ENCODE data around the gene CASP3. TPM values are rescaled to one million over a fixed set of nuclear protein-coding genes. Genes with fewer than 3 reads are reported as not detected.

CASP3 gene
- total RNA-seq, 1 donor: 59.4 TPM

DNA sequence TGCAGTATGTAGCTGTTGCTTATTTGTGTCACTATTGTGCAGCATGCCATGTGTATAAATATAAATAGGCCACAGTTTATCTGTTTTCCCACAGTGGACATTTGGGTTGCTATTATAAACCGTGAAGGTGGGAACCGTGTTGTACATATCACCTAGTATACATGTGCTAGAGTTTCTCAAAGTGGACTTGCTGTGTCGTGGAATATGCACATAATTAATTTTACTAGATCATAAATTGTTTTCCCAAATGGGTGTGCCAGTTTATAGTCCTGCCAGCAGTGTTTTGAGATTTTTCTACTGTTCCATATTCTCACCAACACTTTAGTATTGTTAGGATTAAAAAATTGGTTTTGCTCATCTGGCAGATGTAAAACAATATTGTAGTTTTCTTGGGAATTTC is 38.8 kb upstream of the CASP3 start:
- no peak overlapping the region for H3K4me3 ChIP-seq (ENCODE audit: insufficient read depth, low read length)
- DNase-seq (ENCODE audit: insufficient read length, low spot score, missing footprints): no peak
- no peaks in the 10 kb centered on the region for H3K9me3 ChIP-seq (ENCODE audit: low read depth, low read length)
- no peaks in the 10 kb centered on the region for H3K79me2 ChIP-seq (ENCODE audit: insufficient read depth, low read length)
- H3K27ac ChIP-seq (ENCODE audit: low read depth, low read length): peak overlapping the region; percentile 61
- H3K4me1 ChIP-seq (ENCODE audit: insufficient read depth, low read length): peaks cover 17% of the 10 kb centered on the region
- no peaks in the 10 kb centered on the region for H3K36me3 ChIP-seq (ENCODE audit: insufficient read depth, low read length)
- TF ChIP-seq, protein P1, sequence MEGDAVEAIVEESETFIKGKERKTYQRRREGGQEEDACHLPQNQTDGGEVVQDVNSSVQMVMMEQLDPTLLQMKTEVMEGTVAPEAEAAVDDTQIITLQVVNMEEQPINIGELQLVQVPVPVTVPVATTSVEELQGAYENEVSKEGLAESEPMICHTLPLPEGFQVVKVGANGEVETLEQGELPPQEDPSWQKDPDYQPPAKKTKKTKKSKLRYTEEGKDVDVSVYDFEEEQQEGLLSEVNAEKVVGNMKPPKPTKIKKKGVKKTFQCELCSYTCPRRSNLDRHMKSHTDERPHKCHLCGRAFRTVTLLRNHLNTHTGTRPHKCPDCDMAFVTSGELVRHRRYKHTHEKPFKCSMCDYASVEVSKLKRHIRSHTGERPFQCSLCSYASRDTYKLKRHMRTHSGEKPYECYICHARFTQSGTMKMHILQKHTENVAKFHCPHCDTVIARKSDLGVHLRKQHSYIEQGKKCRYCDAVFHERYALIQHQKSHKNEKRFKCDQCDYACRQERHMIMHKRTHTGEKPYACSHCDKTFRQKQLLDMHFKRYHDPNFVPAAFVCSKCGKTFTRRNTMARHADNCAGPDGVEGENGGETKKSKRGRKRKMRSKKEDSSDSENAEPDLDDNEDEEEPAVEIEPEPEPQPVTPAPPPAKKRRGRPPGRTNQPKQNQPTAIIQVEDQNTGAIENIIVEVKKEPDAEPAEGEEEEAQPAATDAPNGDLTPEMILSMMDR (IDR thresholded peaks at IDR 0.05; ENCODE audit: extremely low read depth, low read depth, low read length): no peak
- no peaks in the 10 kb centered on the region for H4K20me1 ChIP-seq (ENCODE audit: insufficient read depth, low read length)
- peak overlapping the region; percentile 43 for H3K4me2 ChIP-seq (ENCODE audit: insufficient read depth, low read length)
- H2AFZ ChIP-seq (ENCODE audit: low read length): peak overlapping the region; percentile 60
- no peaks in the 10 kb centered on the region for H3K27me3 ChIP-seq (ENCODE audit: insufficient read depth, low read length)

DNA sequence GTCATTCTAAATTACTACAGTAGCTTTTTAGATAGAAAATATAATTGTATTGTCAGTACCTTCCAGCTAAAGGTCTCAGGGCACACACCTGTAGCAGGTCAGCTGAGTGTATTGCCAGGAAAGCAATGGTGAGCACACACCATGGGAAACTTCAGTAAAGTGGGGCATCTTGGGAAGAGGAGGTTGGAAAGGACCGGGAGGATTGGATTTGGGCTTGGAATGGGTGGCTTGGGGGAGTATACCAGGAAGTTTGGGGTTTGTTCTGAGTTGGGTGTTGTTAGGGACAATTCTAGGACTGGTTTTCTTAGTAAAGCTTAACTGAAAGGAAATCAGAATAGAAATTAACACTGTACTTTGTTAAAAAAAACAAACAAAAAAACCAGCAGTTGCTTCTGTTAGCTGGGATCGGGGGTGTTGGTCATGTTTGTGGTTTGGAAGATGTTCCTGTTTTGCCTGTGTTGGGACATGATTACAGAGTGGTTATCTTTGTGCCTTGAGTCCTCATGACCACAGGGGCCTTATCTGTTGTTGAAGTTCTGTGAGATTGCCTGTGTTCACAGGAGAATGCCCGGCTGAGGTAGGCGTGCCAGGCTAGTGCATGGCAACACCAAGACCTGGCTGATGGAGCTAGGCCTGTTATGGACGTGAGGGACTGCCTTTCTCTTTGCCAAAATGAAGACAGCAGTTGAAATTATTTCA is 35.4 kb upstream of the CASP3 start:
- Histone ChIP-seq H3K9me3 (ENCODE audit: low read depth, low read length) (no peaks in the 10 kb centered on the region), H3K4me2 (ENCODE audit: insufficient read depth, low read length) (no peak overlapping the region)

DNA sequence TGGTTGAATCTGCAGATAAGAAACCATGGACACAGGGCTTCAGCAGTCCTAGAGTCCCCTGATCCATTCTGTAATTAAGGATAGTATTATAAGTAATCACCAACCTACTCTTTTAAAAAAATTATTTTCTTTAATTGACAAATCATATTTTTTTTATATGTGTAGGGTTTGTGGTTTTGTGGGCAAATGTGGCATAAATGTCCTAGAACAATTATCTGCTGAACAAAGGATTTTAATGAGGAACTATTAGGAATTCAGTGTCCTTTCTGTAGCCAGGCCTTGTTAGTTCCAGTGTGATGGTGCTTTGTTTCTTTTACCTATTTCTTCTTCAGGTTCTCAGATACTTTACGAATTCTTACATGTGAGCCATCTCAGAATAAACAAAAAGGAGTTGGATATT is 32.7 kb upstream of the CASP3 start:
- Histone ChIP-seq H3K27ac (ENCODE audit: low read depth, low read length) (no peak overlapping the region), H3K4me3 (ENCODE audit: insufficient read depth, low read length) (no peak overlapping the region), H2AFZ (ENCODE audit: low read length) (no peak overlapping the region), H3K9me3 (ENCODE audit: low read depth, low read length) (no peaks in the 10 kb centered on the region), H3K27me3 (ENCODE audit: insufficient read depth, low read length) (no peaks in the 10 kb centered on the region), H4K20me1 (ENCODE audit: insufficient read depth, low read length) (no peaks in the 10 kb centered on the region), H3K4me1 (ENCODE audit: insufficient read depth, low read length) (peaks cover 3% of the 10 kb centered on the region), H3K4me2 (ENCODE audit: insufficient read depth, low read length) (no peak overlapping the region), H3K79me2 (ENCODE audit: insufficient read depth, low read length) (no peaks in the 10 kb centered on the region), H3K36me3 (ENCODE audit: insufficient read depth, low read length) (peaks cover 2% of the 10 kb centered on the region)
- no peak for DNase-seq (ENCODE audit: insufficient read length, low spot score, missing footprints)
- TF ChIP-seq, protein P1 (IDR thresholded peaks at IDR 0.05; ENCODE audit: extremely low read depth, low read depth, low read length): no peak

More for the DNA sequence above, 35.4 kb upstream of the CASP3 start:
- Histone ChIP-seq H2AFZ (ENCODE audit: low read length) (peak overlapping the region; percentile 58), H3K27ac (ENCODE audit: low read depth, low read length) (no peak overlapping the region), H4K20me1 (ENCODE audit: insufficient read depth, low read length) (no peaks in the 10 kb centered on the region), H3K4me1 (ENCODE audit: insufficient read depth, low read length) (peaks cover 17% of the 10 kb centered on the region), H3K27me3 (ENCODE audit: insufficient read depth, low read length) (no peaks in the 10 kb centered on the region), H3K79me2 (ENCODE audit: insufficient read depth, low read length) (no peaks in the 10 kb centered on the region), H3K36me3 (ENCODE audit: insufficient read depth, low read length) (peaks cover 2% of the 10 kb centered on the region), H3K4me3 (ENCODE audit: insufficient read depth, low read length) (no peak overlapping the region)
- no peak for DNase-seq (ENCODE audit: insufficient read length, low spot score, missing footprints)
- TF ChIP-seq, protein P1 (IDR thresholded peaks at IDR 0.05; ENCODE audit: extremely low read depth, low read depth, low read length): no peak

DNA sequence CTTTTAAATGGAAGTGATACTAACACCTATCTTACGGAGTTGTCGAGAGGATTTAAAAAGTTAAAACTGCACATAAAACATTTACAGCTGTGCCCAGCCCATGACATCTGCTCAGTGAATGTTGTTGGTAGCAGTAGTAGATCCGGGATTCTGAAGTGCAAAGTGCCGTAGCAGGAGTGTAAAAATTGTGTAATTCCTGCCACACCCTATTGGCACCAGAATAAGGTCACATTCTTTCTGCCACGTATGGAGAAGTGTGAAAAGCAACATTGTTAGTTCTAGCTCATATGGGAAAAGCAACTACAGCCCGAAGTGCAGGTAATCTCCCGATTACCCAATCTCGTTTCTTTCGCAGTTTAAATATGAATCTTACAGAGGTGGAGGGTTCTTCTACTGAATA is 31.5 kb upstream of the CASP3 start:
- no peak overlapping the region for H3K27ac ChIP-seq (ENCODE audit: low read depth, low read length)
- H3K4me2 ChIP-seq (ENCODE audit: insufficient read depth, low read length): no peak overlapping the region
- TF ChIP-seq, protein P1 (IDR thresholded peaks at IDR 0.05; ENCODE audit: extremely low read depth, low read depth, low read length): no peak
- H2AFZ ChIP-seq (ENCODE audit: low read length): no peak overlapping the region
- H4K20me1 ChIP-seq (ENCODE audit: insufficient read depth, low read length): no peaks in the 10 kb centered on the region
- no peaks in the 10 kb centered on the region for H3K27me3 ChIP-seq (ENCODE audit: insufficient read depth, low read length)
- no peaks in the 10 kb centered on the region for H3K79me2 ChIP-seq (ENCODE audit: insufficient read depth, low read length)
- H3K4me1 ChIP-seq (ENCODE audit: insufficient read depth, low read length): peaks cover 3% of the 10 kb centered on the region
- no peak overlapping the region for H3K4me3 ChIP-seq (ENCODE audit: insufficient read depth, low read length)
- peaks cover 2% of the 10 kb centered on the region for H3K36me3 ChIP-seq (ENCODE audit: insufficient read depth, low read length)
- no peaks in the 10 kb centered on the region for H3K9me3 ChIP-seq (ENCODE audit: low read depth, low read length)
- DNase-seq (ENCODE audit: insufficient read length, low spot score, missing footprints): no peak

Measured in osteoblast (primary cell).